Stomach (tissue), 9 donors: ENCODE results near the gene TSHZ1. TPM values are rescaled to one million over a fixed set of nuclear protein-coding genes. Genes with fewer than 3 reads are reported as not detected.

Source experiments
- DNase-seq, 2 donors: peaks; one replicate each; pipeline versions ENCODE4 v3.0.0 to v3.0.0-alpha.2; 2013 to 2019
- H3K27ac ChIP-seq, 5 donors: fragments of 200-600 bp in 4 of 5; sonication (generic) in 4 of 5; one replicate each; pipeline ENCODE4 v1.5.1; 2013 to 2019; ENCODE audit warnings: mild to moderate bottlenecking in 1 of 5, moderate library complexity in 1 of 5
- H3K27me3 ChIP-seq, 3 donors: fragments of 200-600 bp; sonication (generic); one replicate each; pipeline ENCODE4 v1.5.1; 2017 to 2019; ENCODE audit warnings: mixed run types in 1 of 3
- H3K36me3 ChIP-seq, 4 donors: fragments of 200-600 bp; sonication (generic); 1 replicate in 3 of 4; 2 replicates in 1 of 4; pipeline ENCODE4 v1.5.1; 2016 to 2019
- H3K4me1 ChIP-seq, 4 donors: fragments of 200-600 bp; sonication (generic); one replicate each; pipeline ENCODE4 v1.5.1; 2016 to 2019
- H3K4me3 ChIP-seq, 4 donors: fragments of 200-600 bp; sonication (generic) in 3 of 4; one replicate each; pipeline ENCODE4 v1.5.1; 2016 to 2019; ENCODE audit warnings: mild to moderate bottlenecking in 1 of 4
- H3K9me3 ChIP-seq, 4 donors: fragments of 200-600 bp; sonication (generic); one replicate each; pipeline ENCODE4 v1.5.1; 2016 to 2019
- EP300 ChIP-seq: sonication (generic); formaldehyde crosslinking; IDR thresholded peaks from one replicate; pipeline ENCODE4 v1.6.1; 2017; ENCODE audit warnings: antibody characterized with exemption
- POLR2A ChIP-seq, 4 donors: fragments of 450-650 bp; IDR thresholded peaks; one replicate each; pipeline ENCODE4 v1.6.1; 2016; ENCODE audit warnings: antibody characterized with exemption in 4 of 4, control low read depth in 2 of 4, mild to moderate bottlenecking in 1 of 4, moderate library complexity in 1 of 4
- POLR2AphosphoS5 ChIP-seq, 3 donors: sonication (generic); formaldehyde crosslinking; IDR thresholded peaks; one replicate each; pipeline ENCODE4 v1.6.1; 2016; ENCODE audit warnings: antibody characterized with exemption in 3 of 3
- WGBS, 5 donors: extraction: QIAGEN DNeasy Blood & Tissue Kit in 3 of 5; methylation state at CpG; one replicate each; pipeline versions ENCODE4 v1.1.5 to v1.1.7; 2013 to 2018; 5-methylcytosine and 5-hydroxymethylcytosine counted together
- intact Hi-C: fragments of 100-400 bp; cut with DNase I; formaldehyde crosslinking; loops from one replicate; pipeline ENCODE4 v1.15.1; 2023; ENCODE audit warnings: low total_unique reads
- polyA plus RNA-seq, 3 donors: library from polyadenylated mRNA; stranded (reverse); fragments of 200-250 nt; gene quantifications; one replicate each; pipeline ENCODE4 v1.2.3, GENCODE V29; 2013
- total RNA-seq, 5 donors: library from RNA; depleted of rRNA; stranded (reverse); fragments of >200 nt; gene quantifications; one replicate each; pipeline versions ENCODE4 v1.1.0 to v1.2.3, GENCODE V29; 2014 to 2016
- TF ChIP-seq, protein P1 (sequence below), 7 experiments: fragments of 450-650 bp in 4 of 7; fragments of 200-600 bp in 3 of 7; sonication (generic) in 3 of 7; IDR thresholded peaks; one replicate each; pipeline ENCODE4 v1.5.1; 2016 to 2019; ENCODE audit warnings: antibody characterized with exemption in 7 of 7, control low read depth in 2 of 7, mild to moderate bottlenecking in 1 of 7
- donor health status: healthy with polysubstance abuse.
- donor health status: Bipolar disorder and iron deficiency.
- donor health status: healthy.

TSHZ1 gene
- total and polyA plus RNA-seq, 8 donors: 4.2 to 21.0 (median 8.2) TPM

DNA sequence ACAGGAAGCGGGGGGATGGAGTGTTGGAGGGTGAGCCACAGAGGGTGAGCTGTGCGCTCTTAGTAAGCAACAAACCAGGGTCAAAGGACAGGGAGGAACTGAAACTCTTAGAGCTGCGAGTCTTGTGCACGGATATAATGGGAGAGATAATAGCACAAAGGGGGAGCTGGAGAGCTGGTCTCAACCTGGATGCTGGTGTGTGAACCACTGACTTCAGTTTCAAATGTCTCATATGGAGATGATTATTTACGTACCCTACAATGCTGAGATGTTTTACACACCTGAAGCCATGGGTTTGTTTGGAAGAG, 37.5 kb upstream of the TSHZ1 start:
- intact Hi-C loops: no loop called here
- Histone ChIP-seq H3K27ac (no peak overlapping the region), H3K4me3 (no peak overlapping the region), H3K36me3 (no peaks in the 10 kb centered on the region), H3K9me3 (no peaks in the 10 kb centered on the region), H3K27me3 (no peaks in the 10 kb centered on the region), H3K4me1 (no peaks in the 10 kb centered on the region)
- peak in 1 of 2 donors; percentile 39 for DNase-seq
- 40 to 59% (median 49%) methylated on average over 5 of the region's 5 CpGs for WGBS, 5 donors
- no peak for TF ChIP-seq POLR2AphosphoS5 (IDR thresholded peaks at IDR 0.05)
- TF ChIP-seq, protein P1, sequence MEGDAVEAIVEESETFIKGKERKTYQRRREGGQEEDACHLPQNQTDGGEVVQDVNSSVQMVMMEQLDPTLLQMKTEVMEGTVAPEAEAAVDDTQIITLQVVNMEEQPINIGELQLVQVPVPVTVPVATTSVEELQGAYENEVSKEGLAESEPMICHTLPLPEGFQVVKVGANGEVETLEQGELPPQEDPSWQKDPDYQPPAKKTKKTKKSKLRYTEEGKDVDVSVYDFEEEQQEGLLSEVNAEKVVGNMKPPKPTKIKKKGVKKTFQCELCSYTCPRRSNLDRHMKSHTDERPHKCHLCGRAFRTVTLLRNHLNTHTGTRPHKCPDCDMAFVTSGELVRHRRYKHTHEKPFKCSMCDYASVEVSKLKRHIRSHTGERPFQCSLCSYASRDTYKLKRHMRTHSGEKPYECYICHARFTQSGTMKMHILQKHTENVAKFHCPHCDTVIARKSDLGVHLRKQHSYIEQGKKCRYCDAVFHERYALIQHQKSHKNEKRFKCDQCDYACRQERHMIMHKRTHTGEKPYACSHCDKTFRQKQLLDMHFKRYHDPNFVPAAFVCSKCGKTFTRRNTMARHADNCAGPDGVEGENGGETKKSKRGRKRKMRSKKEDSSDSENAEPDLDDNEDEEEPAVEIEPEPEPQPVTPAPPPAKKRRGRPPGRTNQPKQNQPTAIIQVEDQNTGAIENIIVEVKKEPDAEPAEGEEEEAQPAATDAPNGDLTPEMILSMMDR (IDR thresholded peaks at IDR 0.05): no peak
- no peak for TF ChIP-seq POLR2A (IDR thresholded peaks at IDR 0.05)
- TF ChIP-seq EP300: no peak

DNA sequence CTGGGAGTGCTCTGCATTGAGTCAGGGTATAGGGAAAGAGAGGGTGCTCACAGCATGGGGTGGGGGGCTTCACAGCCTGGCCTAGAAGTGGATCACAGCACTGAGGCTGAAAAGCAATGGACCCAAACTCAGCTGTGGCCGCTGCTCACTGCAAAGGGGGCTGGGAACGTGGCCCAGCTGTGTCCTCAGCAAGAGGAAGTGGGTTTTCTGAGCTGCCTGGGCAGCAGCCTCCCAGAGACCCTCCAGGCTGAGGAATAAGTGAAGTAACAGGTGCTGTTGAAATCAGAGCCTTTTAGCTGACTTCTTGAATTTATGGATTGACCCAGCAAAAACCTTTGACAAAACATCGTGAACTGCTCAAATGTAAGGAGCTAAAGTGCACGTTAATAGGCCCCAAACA, 36.9 kb upstream of the TSHZ1 start:
- no peaks in the 10 kb centered on the region for H3K36me3 ChIP-seq
- H3K4me1 ChIP-seq: no peaks in the 10 kb centered on the region
- H3K27me3 ChIP-seq: no peaks in the 10 kb centered on the region
- no peaks in the 10 kb centered on the region for H3K9me3 ChIP-seq
- WGBS, 5 donors: 65 to 89% (median 81%) methylated on average over 4 of the region's 4 CpGs
- no peak overlapping the region for H3K27ac ChIP-seq
- TF ChIP-seq EP300 (no peak), POLR2AphosphoS5 (IDR thresholded peaks at IDR 0.05) (no peak), POLR2A (IDR thresholded peaks at IDR 0.05) (no peak)
- TF ChIP-seq, protein P1 (IDR thresholded peaks at IDR 0.05): no peak
- intact Hi-C loops: no loop called here
- no peak for DNase-seq
- H3K4me3 ChIP-seq: no peak overlapping the region

DNA sequence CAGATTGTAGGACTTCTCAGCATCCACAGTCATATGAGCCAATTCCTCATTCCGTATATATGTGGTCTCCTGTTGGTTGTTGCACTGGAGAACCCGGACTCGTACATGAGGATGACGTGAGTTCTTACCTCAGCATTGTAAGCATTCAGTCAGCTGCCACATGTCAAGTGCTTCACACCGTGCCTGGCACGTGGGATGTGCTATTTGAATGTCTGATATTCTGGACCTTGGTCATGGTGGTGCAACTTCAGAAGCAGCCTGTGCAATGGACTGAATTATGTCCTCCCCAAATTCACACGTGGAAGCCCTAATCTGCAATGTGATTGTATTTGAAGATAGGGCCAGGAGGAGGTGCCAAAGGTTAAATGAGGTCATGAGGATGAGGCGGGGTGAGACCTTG, 33.7 kb upstream of the TSHZ1 start:
- H3K4me1 ChIP-seq: no peaks in the 10 kb centered on the region
- H3K27me3 ChIP-seq: no peaks in the 10 kb centered on the region
- no peak for DNase-seq
- TF ChIP-seq, protein P1 (IDR thresholded peaks at IDR 0.05): no peak
- TF ChIP-seq POLR2A (IDR thresholded peaks at IDR 0.05) (no peak), POLR2AphosphoS5 (IDR thresholded peaks at IDR 0.05) (no peak), EP300 (no peak)
- intact Hi-C loops: no loop called here
- H3K27ac ChIP-seq: no peak overlapping the region
- no peaks in the 10 kb centered on the region for H3K9me3 ChIP-seq
- WGBS, 5 donors: 73 to 90% (median 85%) methylated on average over 8 of the region's 8 CpGs
- no peak overlapping the region for H3K4me3 ChIP-seq
- H3K36me3 ChIP-seq: no peaks in the 10 kb centered on the region

DNA sequence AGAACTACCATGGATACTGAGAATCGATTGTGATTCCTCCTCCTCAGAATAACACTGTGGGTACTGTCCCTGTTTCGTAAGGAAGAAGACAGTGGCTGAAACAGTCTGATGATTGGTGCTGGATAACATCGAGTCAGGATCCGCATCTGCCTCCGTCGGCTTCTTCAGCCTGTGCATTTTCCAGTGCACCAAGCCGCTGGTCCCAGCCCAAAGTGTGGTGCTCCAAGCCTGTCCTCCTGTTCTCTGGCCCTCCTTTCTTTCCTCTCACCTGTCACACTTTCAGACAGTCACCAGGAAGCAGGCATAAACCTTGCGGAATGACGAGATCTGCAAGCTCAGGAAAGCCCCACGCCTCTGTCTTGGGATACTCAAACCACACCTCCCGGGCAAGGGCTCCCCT, 32.2 kb upstream of the TSHZ1 start:
- Histone ChIP-seq H3K27me3 (no peaks in the 10 kb centered on the region), H3K36me3 (no peaks in the 10 kb centered on the region), H3K9me3 (no peaks in the 10 kb centered on the region), H3K27ac (no peak overlapping the region), H3K4me3 (no peak overlapping the region), H3K4me1 (no peaks in the 10 kb centered on the region)
- no peak for DNase-seq
- intact Hi-C loops: no loop called here
- TF ChIP-seq, protein P1 (IDR thresholded peaks at IDR 0.05): no peak
- TF ChIP-seq POLR2AphosphoS5 (IDR thresholded peaks at IDR 0.05) (no peak), POLR2A (IDR thresholded peaks at IDR 0.05) (no peak), EP300 (no peak)
- WGBS, 5 donors: 91 to 94% (median 92%) methylated on average over 11 of the region's 11 CpGs
